HEK293 (cell line): ENCODE measurements around the gene ALDH2.
"Not testable (repeated sequence)": the region's sequence is repeated elsewhere in the genome, so short reads cannot be mapped to it uniquely, and the experiment has no call there.

Experiments used
- CTCF ChIA-PET: fragments of 350-600 bp; formaldehyde crosslinking; extraction: SDS; loops from one replicate; lab custom pipeline; 2021; ENCODE audit warnings: antibody characterized with exemption; lab: Yijun Ruan, JAX
- POLR2A ChIA-PET: fragments of 300-600 bp; formaldehyde crosslinking; extraction: SDS; loops from one replicate; lab custom pipeline; 2020; ENCODE audit warnings: antibody characterized with exemption, inconsistent platforms; lab: Yijun Ruan, JAX
- H3K27ac ChIP-seq: fragments of 200-500 bp; sonication (Bioruptor generic); 2 replicates; pipeline ENCODE4 v1.5.1; 2014; ENCODE audit warnings: low read depth, low read length, control low read depth, inconsistent platforms; ENCODE audit errors: extremely low read depth
- H3K36me3 ChIP-seq, 2 experiments: fragments of 200-500 bp in 1 of 2; sonication (Bioruptor generic) in 1 of 2; 1 replicate in 1 of 2; 2 replicates in 1 of 2; pipeline ENCODE4 v1.5.1; 2014 to 2017; ENCODE audit warnings: inconsistent platforms in 2 of 2, low read length in 2 of 2; ENCODE audit not compliant: control insufficient read depth in 2 of 2, insufficient read depth in 1 of 2
- H3K4me1 ChIP-seq: fragments of 200-500 bp; sonication (Bioruptor generic); 2 replicates; pipeline ENCODE4 v1.5.1; 2014; ENCODE audit warnings: mild to moderate bottlenecking, low read length, inconsistent platforms; ENCODE audit not compliant: control insufficient read depth, insufficient read depth
- H3K4me3 ChIP-seq: 2 replicates; pipeline ENCODE4 v1.5.1; 2011; ENCODE audit warnings: low read depth, mild to moderate bottlenecking, control low read depth, low read length, moderate library complexity
- H3K9me3 ChIP-seq: fragments of 200-500 bp; sonication (Bioruptor generic); 2 replicates; pipeline ENCODE4 v1.5.1; 2014; ENCODE audit warnings: low read depth, low read length, inconsistent platforms; ENCODE audit not compliant: control insufficient read depth, insufficient read depth
- EGR2 ChIP-seq: fragments of 450-650 bp; formaldehyde crosslinking; IDR thresholded peaks from 2 replicates; pipeline ENCODE4 v1.5.1; 2016; ENCODE audit warnings: low read depth, missing biosample characterization, missing genetic modification characterization
- MYNN ChIP-seq: fragments of 450-650 bp; formaldehyde crosslinking; IDR thresholded peaks from 2 replicates; pipeline ENCODE4 v1.5.1; 2016; ENCODE audit warnings: missing biosample characterization, missing genetic modification characterization, borderline replicate concordance
- REPIN1 ChIP-seq: fragments of 450-650 bp; formaldehyde crosslinking; IDR thresholded peaks from 2 replicates; pipeline ENCODE4 v1.5.1; 2017; ENCODE audit warnings: missing biosample characterization, missing genetic modification characterization, low read depth
- SP7 ChIP-seq: fragments of 450-650 bp; formaldehyde crosslinking; IDR thresholded peaks from 2 replicates; pipeline ENCODE4 v1.5.1; 2016; ENCODE audit warnings: missing biosample characterization, missing genetic modification characterization
- ZBTB17 ChIP-seq: fragments of 450-650 bp; formaldehyde crosslinking; IDR thresholded peaks from 2 replicates; pipeline ENCODE4 v1.5.1; 2016; ENCODE audit warnings: missing biosample characterization, missing genetic modification characterization
- ZNF114 ChIP-seq: fragments of 450-650 bp; formaldehyde crosslinking; IDR thresholded peaks from 2 replicates; pipeline ENCODE4 v1.5.0; 2017; ENCODE audit warnings: missing biosample characterization, missing genetic modification characterization
- ZNF221 ChIP-seq: fragments of 450-650 bp; formaldehyde crosslinking; IDR thresholded peaks from 2 replicates; pipeline ENCODE4 v1.5.1; 2017; ENCODE audit warnings: missing biosample characterization, missing genetic modification characterization, borderline replicate concordance
- ZNF239 ChIP-seq: fragments of 450-650 bp; formaldehyde crosslinking; IDR thresholded peaks from 2 replicates; pipeline ENCODE4 v1.5.1; 2016; ENCODE audit warnings: missing biosample characterization, missing genetic modification characterization
- ZNF404 ChIP-seq: fragments of 450-650 bp; formaldehyde crosslinking; IDR thresholded peaks from 2 replicates; pipeline ENCODE4 v1.5.1; 2017; ENCODE audit warnings: missing biosample characterization, missing genetic modification characterization
- ZNF48 ChIP-seq: fragments of 450-650 bp; formaldehyde crosslinking; IDR thresholded peaks from 2 replicates; pipeline ENCODE4 v1.5.1; 2016; ENCODE audit warnings: missing biosample characterization, missing genetic modification characterization
- ZNF660 ChIP-seq: fragments of 450-650 bp; IDR thresholded peaks from 2 replicates; pipeline ENCODE4 v1.5.1; 2018; ENCODE audit warnings: missing biosample characterization, mild to moderate bottlenecking, missing genetic modification characterization
- ZNF76 ChIP-seq: fragments of 450-650 bp; formaldehyde crosslinking; IDR thresholded peaks from 2 replicates; pipeline ENCODE4; 2016; ENCODE audit warnings: low read depth, missing biosample characterization, missing genetic modification characterization, borderline replicate concordance
- ZSCAN30 ChIP-seq: fragments of 450-650 bp; IDR thresholded peaks from 2 replicates; pipeline ENCODE4 v1.5.1; 2018; ENCODE audit warnings: missing biosample characterization, mild to moderate bottlenecking, missing genetic modification characterization, moderate library complexity
- TF ChIP-seq, protein P1 (sequence below): fragments of 450-650 bp; formaldehyde crosslinking; IDR thresholded peaks from 2 replicates; pipeline ENCODE4 v1.5.1; 2017; ENCODE audit warnings: missing biosample characterization, missing genetic modification characterization
- TF ChIP-seq, protein P2 (sequence below): fragments of 450-650 bp; IDR thresholded peaks from 2 replicates; pipeline ENCODE4 v1.5.1; 2018; ENCODE audit warnings: missing biosample characterization, mild to moderate bottlenecking, missing genetic modification characterization
- TF ChIP-seq, protein P3 (sequence below): fragments of 450-650 bp; formaldehyde crosslinking; IDR thresholded peaks from 2 replicates; pipeline ENCODE4 v1.5.0; 2017; ENCODE audit warnings: missing biosample characterization, missing genetic modification characterization, borderline replicate concordance
- TF ChIP-seq, protein P4 (sequence below): sonication (generic); formaldehyde crosslinking; IDR thresholded peaks from 2 replicates; pipeline ENCODE4 v1.8.1; 2022; ENCODE audit warnings: mild to moderate bottlenecking, moderate library complexity, missing genetic modification reagents
- TF ChIP-seq, protein P5 (sequence below): fragments of 450-650 bp; formaldehyde crosslinking; IDR thresholded peaks from 2 replicates; pipeline ENCODE4 v1.5.1; 2017; ENCODE audit warnings: missing biosample characterization, missing genetic modification characterization

Gene ALDH2

DNA sequence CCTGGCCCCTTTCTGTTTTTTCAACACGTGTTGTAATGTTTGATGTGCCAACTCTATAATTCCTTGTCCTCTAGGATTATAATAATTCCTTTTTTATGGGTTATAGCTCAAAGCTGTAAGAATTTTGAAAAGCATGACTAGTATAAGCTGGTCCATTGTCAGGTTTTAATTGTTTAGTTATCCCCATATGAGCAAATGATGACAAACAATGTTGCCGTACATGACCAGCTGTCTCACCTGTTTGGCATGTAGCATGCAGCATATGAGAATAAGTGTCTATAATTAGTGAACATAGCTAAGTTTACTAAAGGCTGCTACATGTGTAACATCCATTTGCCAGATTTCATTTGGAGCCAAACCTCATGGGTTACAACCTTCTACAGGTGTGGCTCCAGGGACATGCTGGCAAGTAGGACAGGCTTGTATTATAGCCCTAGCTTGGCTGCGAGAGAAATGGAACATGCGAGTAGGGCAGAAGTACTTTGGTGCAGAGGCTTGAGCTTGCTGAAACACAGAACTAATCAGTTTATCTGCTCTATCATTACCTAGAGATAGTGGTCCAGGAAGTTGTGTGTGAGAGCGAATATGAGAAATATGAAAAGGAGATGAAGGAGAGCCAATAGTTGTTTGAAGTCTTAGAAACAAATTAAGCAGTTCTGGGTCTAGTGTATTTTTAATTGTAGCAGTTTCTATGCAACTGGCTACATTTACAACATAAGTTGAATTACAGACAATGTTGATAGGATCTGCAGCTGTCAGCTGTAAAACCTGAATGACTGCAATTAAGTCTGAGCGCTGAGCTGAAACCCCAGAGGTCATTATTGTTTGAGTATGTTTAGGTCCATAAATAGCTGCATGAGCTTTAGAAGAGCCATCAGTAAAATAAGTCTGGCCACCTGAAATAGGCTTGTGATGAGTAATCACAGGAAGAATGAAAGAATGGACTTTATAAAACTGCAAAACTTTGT lies 52.7 kb downstream of the ALDH2 start:
- POLR2A ChIA-PET, result interaction anchor here (0.6 to 0.9 kb wide), 2 partner anchors 194 to 443 kb away, joined by 3 to 4 read pairs; partner anchors contain the start of gene ERP29
- CTCF ChIA-PET, result interaction anchor here (0.5 to 1.0 kb wide), 4 partner anchors 14 to 1212 kb away, joined by 3 to 5 read pairs (median 3); no protein-coding TSS in a partner anchor
- H3K27ac ChIP-seq, result no peak overlapping the region

DNA sequence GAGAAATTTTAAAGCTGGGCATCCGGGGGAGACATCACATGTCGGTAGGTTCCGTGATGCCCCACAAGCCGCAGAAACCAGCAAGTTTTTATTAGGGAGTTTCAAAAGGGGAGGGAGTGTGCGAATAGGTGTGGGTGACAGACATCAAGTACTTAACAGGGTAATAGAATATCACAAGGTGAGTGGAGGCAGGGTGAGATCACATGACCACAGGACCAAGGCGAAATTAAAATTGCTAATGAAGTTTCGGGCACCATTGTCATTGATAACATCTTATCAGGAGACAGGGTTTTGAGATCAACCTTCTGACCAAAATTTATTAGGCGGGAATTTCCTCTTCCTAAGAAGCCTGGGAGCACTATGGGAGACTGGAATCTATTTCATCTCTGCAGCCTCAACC lies 54.1 kb downstream of the ALDH2 start:
- H3K4me3 ChIP-seq, H3K36me3 ChIP-seq, POLR2A ChIA-PET, H3K4me1 ChIP-seq, H3K9me3 ChIP-seq, H3K27ac ChIP-seq, CTCF ChIA-PET: not testable (repeated sequence)

More for the DNA sequence above, 52.7 kb downstream of the ALDH2 start:
- H3K4me3 ChIP-seq, result no peak overlapping the region
- peak; percentile 99 for TF ChIP-seq ZNF660 (tag by site-specific recombination)
- peak; percentile 96 for TF ChIP-seq ZSCAN30 (tag by site-specific recombination)
- no peak for TF ChIP-seq ZNF239 (tag by site-specific recombination)
- TF ChIP-seq ZNF221, result no peak
- TF ChIP-seq ZNF76 (tag by site-specific recombination), result no peak
- no peak for TF ChIP-seq ZNF114 (tag by site-specific recombination)
- no peak for TF ChIP-seq MYNN
- TF ChIP-seq SP7 (tag by site-specific recombination), result peak; percentile 21; the same call in 1 of the 2 replicates
- no peak for TF ChIP-seq ZNF404 (tag by site-specific recombination)
- no peak for TF ChIP-seq ZNF48 (tag by site-specific recombination)
- peak; percentile 11; the same call in 1 of the 2 replicates for TF ChIP-seq ZBTB17 (tag by site-specific recombination)
- TF ChIP-seq, protein P1, sequence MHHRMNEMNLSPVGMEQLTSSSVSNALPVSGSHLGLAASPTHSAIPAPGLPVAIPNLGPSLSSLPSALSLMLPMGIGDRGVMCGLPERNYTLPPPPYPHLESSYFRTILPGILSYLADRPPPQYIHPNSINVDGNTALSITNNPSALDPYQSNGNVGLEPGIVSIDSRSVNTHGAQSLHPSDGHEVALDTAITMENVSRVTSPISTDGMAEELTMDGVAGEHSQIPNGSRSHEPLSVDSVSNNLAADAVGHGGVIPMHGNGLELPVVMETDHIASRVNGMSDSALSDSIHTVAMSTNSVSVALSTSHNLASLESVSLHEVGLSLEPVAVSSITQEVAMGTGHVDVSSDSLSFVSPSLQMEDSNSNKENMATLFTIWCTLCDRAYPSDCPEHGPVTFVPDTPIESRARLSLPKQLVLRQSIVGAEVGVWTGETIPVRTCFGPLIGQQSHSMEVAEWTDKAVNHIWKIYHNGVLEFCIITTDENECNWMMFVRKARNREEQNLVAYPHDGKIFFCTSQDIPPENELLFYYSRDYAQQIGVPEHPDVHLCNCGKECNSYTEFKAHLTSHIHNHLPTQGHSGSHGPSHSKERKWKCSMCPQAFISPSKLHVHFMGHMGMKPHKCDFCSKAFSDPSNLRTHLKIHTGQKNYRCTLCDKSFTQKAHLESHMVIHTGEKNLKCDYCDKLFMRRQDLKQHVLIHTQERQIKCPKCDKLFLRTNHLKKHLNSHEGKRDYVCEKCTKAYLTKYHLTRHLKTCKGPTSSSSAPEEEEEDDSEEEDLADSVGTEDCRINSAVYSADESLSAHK (tag by site-specific recombination), result peak; percentile 79
- TF ChIP-seq, all 188 proteins: peak for 5
- H3K9me3 ChIP-seq, result no peaks in the 10 kb centered on the region
- no peaks in the 10 kb centered on the region for H3K36me3 ChIP-seq
- H3K4me1 ChIP-seq, result peaks cover 6% of the 10 kb centered on the region; the same call in 1 of the 2 replicates

DNA sequence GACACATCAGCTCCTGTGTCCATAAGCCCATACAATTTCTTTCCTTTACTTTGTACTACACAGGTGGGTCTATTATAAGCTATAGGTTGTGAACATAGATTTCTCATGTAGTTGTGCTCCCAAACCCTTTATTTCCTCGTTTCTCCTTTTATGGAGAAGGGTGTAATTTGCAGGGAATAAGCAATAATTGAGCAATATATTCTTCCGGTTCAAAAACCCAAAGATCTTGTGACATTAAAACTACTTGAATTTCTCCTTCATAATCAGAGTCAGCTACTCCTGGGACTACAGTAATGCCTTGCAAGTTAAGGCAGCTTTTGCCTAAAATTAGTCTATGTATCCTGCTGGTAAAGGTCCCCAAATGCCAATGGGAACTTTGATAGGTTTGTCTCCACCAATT lies 56.2 kb downstream of the ALDH2 start:
- TF ChIP-seq REPIN1 (tag by site-specific recombination), result no peak
- TF ChIP-seq, protein P2, sequence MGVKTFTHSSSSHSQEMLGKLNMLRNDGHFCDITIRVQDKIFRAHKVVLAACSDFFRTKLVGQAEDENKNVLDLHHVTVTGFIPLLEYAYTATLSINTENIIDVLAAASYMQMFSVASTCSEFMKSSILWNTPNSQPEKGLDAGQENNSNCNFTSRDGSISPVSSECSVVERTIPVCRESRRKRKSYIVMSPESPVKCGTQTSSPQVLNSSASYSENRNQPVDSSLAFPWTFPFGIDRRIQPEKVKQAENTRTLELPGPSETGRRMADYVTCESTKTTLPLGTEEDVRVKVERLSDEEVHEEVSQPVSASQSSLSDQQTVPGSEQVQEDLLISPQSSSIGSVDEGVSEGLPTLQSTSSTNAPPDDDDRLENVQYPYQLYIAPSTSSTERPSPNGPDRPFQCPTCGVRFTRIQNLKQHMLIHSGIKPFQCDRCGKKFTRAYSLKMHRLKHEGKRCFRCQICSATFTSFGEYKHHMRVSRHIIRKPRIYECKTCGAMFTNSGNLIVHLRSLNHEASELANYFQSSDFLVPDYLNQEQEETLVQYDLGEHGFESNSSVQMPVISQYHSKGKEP (tag by site-specific recombination), result no peak
- TF ChIP-seq, protein P3, sequence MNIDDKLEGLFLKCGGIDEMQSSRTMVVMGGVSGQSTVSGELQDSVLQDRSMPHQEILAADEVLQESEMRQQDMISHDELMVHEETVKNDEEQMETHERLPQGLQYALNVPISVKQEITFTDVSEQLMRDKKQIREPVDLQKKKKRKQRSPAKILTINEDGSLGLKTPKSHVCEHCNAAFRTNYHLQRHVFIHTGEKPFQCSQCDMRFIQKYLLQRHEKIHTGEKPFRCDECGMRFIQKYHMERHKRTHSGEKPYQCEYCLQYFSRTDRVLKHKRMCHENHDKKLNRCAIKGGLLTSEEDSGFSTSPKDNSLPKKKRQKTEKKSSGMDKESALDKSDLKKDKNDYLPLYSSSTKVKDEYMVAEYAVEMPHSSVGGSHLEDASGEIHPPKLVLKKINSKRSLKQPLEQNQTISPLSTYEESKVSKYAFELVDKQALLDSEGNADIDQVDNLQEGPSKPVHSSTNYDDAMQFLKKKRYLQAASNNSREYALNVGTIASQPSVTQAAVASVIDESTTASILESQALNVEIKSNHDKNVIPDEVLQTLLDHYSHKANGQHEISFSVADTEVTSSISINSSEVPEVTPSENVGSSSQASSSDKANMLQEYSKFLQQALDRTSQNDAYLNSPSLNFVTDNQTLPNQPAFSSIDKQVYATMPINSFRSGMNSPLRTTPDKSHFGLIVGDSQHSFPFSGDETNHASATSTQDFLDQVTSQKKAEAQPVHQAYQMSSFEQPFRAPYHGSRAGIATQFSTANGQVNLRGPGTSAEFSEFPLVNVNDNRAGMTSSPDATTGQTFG (tag by site-specific recombination), result no peak
- no peak for TF ChIP-seq EGR2 (tag by site-specific recombination)
- TF ChIP-seq, protein P4, sequence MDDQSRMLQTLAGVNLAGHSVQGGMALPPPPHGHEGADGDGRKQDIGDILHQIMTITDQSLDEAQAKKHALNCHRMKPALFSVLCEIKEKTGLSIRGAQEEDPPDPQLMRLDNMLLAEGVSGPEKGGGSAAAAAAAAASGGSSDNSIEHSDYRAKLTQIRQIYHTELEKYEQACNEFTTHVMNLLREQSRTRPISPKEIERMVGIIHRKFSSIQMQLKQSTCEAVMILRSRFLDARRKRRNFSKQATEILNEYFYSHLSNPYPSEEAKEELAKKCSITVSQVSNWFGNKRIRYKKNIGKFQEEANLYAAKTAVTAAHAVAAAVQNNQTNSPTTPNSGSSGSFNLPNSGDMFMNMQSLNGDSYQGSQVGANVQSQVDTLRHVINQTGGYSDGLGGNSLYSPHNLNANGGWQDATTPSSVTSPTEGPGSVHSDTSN, result no peak
- TF ChIP-seq ZSCAN30 (tag by site-specific recombination), result no peak
- TF ChIP-seq, protein P5, sequence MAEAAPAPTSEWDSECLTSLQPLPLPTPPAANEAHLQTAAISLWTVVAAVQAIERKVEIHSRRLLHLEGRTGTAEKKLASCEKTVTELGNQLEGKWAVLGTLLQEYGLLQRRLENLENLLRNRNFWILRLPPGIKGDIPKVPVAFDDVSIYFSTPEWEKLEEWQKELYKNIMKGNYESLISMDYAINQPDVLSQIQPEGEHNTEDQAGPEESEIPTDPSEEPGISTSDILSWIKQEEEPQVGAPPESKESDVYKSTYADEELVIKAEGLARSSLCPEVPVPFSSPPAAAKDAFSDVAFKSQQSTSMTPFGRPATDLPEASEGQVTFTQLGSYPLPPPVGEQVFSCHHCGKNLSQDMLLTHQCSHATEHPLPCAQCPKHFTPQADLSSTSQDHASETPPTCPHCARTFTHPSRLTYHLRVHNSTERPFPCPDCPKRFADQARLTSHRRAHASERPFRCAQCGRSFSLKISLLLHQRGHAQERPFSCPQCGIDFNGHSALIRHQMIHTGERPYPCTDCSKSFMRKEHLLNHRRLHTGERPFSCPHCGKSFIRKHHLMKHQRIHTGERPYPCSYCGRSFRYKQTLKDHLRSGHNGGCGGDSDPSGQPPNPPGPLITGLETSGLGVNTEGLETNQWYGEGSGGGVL (tag by site-specific recombination), result no peak
- ChIA-PET POLR2A (no interaction called here), CTCF (interaction anchor here (0.6 to 1.3 kb wide), 5 partner anchors 10 to 199 kb away, joined by 3 to 5 read pairs (median 3); partner anchors contain the start of gene MAPKAPK5)
- Histone ChIP-seq H3K36me3 (no peaks in the 10 kb centered on the region), H3K4me1 (peaks cover 6% of the 10 kb centered on the region; the same call in 1 of the 2 replicates), H3K27ac (no peak overlapping the region), H3K9me3 (no peaks in the 10 kb centered on the region), H3K4me3 (no peak overlapping the region)
